Activated T-helper 17 cell treated with anti-CD3 and anti-CD28 coated beads, Interleukin-2, amount 50 U/mL, for 72 hours (primary cell): ENCODE data around the gene NTRK2. TPM values are rescaled to one million over a fixed set of nuclear protein-coding genes. Genes with fewer than 3 reads are reported as not detected.
A peak's percentile ranks its signal among the peaks of the same experiment; 100 is the strongest.

Experiments used
- ATAC-seq: fragments of 150-1000 bp; cut with Tn5 transposase; replicated peaks from 2 replicates; pipeline ENCODE4 v1.10.0; 2021; ENCODE audit warnings: mild to moderate bottlenecking, moderate library complexity
- H3K27ac Mint-ChIP-seq: one replicate; pipeline ENCODE4 v1.8.0; 2022; ENCODE audit warnings: mixed read lengths
- H3K27me3 Mint-ChIP-seq: one replicate; pipeline ENCODE4 v1.8.0; 2022; ENCODE audit warnings: mixed read lengths
- H3K36me3 Mint-ChIP-seq: one replicate; pipeline ENCODE4 v1.8.0; 2022; ENCODE audit warnings: low read depth, mild to moderate bottlenecking, mixed read lengths
- H3K4me1 Mint-ChIP-seq: one replicate; pipeline ENCODE4 v1.8.0; 2022; ENCODE audit warnings: mixed read lengths
- H3K4me3 Mint-ChIP-seq: one replicate; pipeline ENCODE4 v1.8.0; 2022; ENCODE audit warnings: mild to moderate bottlenecking, mixed read lengths
- H3K9me3 Mint-ChIP-seq: one replicate; pipeline ENCODE4 v1.8.0; 2022; ENCODE audit warnings: mixed read lengths
- total RNA-seq, 2 donors: library from RNA; stranded (reverse); gene quantifications; one replicate each; pipeline ENCODE4 v1.2.3, GENCODE V29; 2022

NTRK2 gene
- total RNA-seq, result 1 to 10 TPM; 9.6 to 9.9 TPM

DNA sequence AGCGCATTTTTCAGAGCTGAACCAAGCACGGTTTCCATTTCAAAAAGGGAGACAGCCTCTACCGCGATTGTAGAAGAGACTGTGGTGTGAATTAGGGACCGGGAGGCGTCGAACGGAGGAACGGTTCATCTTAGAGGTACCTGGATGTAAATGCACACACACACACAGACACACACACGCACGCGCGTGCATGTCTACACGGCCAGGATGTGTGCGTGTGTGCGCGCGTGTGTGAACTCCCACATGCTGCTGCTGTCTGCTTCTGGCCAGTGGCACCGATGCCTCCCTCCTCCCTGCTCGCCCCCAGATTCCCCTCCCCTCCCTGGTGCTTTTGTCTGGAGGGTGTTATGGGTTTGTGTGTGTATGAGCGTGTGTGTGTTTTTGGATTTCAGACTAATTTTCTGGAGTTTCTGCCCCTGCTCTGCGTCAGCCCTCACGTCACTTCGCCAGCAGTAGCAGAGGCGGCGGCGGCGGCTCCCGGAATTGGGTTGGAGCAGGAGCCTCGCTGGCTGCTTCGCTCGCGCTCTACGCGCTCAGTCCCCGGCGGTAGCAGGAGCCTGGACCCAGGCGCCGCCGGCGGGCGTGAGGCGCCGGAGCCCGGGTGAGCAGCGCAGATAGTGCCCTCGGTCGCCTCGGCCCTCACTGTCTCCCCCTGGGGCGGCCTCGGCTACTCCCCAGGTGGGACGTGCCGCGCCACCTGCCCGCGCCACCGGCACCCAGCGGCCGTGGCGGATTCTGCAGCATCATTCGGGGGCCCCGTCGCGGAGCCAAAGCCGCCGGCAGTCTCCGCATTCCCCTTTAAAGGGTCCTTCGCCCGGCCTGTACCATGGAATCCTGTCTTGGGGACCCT is at the start of gene NTRK2:
TSS of gene NTRK2 (plus strand) at position 442 of the 850 bp plus-strand sequence. CDS start 1,020 bp downstream, outside the sequence.
- H3K36me3 Mint-ChIP-seq, result peaks cover 25% of the 10 kb centered on the region
- no peaks in the 10 kb centered on the region for H3K4me1 Mint-ChIP-seq
- peak within 1 kb of the TSS; percentile 75 for H3K4me3 Mint-ChIP-seq
- H3K27ac Mint-ChIP-seq, result peak within 1 kb of the TSS; percentile 32
- peak; percentile 50 for ATAC-seq
- H3K9me3 Mint-ChIP-seq, result no peaks in the 10 kb centered on the region
- H3K27me3 Mint-ChIP-seq, result peaks cover 57% of the 10 kb centered on the region

DNA sequence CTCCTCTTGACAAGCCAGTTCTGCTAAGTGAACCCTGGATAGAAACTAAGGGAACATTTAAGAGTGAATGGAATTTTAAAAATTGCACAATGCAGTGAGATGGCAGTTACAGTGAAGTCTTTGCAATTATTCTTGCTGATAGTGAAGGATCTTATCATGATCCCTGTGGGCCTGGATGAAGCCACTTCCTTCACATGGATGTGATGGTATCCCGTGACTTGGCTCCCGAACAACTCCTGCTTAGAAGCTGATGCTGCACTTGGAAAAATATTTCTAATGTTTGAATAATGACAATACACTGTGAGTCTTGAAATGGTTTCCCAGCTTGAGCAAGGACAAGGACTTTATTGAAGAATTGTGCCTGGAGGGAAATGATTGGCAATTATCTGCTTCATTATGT is 49.2 kb upstream of the NTRK2 start:
- Mint-ChIP-seq H3K9me3 (no peaks in the 10 kb centered on the region), H3K4me1 (no peaks in the 10 kb centered on the region), H3K27me3 (peaks cover 29% of the 10 kb centered on the region), H3K27ac (no peak overlapping the region), H3K36me3 (no peaks in the 10 kb centered on the region), H3K4me3 (no peak overlapping the region)
- ATAC-seq, result no peak

DNA sequence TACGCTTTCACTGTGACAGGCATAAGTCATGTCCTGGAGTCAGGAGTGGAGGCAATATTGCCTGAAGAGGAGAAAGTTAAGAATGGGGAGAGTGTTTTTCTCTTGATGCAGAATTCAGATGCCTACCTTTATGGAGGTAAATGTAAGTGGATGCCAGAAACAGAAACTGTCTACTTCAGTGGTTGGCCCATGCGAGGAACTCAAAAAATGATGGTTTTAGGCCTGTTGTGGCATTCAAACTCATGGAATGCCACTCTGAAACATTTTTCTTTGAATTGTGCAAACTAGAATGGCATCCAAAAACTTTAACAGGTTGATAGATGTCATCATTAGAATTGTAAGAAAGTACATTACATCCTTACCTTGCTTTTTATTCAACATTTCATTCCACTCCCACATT is 47.7 kb upstream of the NTRK2 start:
- no peak overlapping the region for H3K27ac Mint-ChIP-seq
- no peaks in the 10 kb centered on the region for H3K36me3 Mint-ChIP-seq
- no peak for ATAC-seq
- H3K4me3 Mint-ChIP-seq, result no peak overlapping the region
- no peaks in the 10 kb centered on the region for H3K4me1 Mint-ChIP-seq
- no peaks in the 10 kb centered on the region for H3K9me3 Mint-ChIP-seq
- peaks cover 29% of the 10 kb centered on the region for H3K27me3 Mint-ChIP-seq

DNA sequence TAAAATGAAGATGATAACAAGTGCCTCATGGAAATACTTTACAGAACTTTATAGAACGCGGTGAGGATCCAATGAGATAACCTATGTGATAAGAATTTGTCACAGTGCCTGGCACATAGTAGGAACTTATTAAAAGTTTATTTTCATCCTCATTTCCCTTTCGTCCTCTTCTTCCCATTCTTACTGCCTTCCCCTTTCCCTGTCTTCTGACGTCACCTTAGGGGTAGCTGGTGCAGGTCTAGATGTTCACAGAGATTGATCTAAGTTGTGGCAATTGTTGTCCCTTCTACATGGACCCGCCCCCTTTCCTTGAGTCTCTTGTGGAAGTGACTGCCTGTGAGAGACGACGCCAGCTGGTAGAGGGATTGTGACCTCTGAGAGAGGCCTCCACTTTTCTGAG is 46.5 kb upstream of the NTRK2 start:
- no peak overlapping the region for H3K4me3 Mint-ChIP-seq
- no peaks in the 10 kb centered on the region for H3K9me3 Mint-ChIP-seq
- ATAC-seq, result no peak
- no peak overlapping the region for H3K27ac Mint-ChIP-seq
- peaks cover 23% of the 10 kb centered on the region for H3K27me3 Mint-ChIP-seq
- H3K4me1 Mint-ChIP-seq, result no peaks in the 10 kb centered on the region
- no peaks in the 10 kb centered on the region for H3K36me3 Mint-ChIP-seq

DNA sequence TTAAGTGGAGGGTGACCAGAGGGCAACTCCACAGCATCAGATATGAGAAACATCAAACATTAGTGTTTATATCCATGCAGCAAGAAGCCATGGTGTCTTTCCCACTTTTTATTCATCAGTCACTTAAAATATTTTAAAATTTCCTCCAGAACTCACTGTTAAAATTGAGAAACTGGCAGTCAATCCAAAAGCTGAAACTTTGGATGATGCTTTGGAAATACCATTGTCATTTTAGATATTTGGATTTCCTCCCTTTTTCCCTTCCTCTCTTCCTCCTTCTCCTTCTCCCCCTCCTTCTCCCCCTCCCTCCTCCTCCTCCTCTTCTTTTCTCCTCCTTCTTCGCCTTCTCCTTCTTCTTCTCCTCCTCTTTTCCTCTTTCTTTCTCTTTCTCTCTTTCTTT is 33.1 kb upstream of the NTRK2 start:
- Mint-ChIP-seq H3K27ac (no peak overlapping the region), H3K27me3 (peaks cover 9% of the 10 kb centered on the region), H3K36me3 (no peaks in the 10 kb centered on the region), H3K4me1 (no peaks in the 10 kb centered on the region), H3K9me3 (peaks cover 4% of the 10 kb centered on the region), H3K4me3 (no peak overlapping the region)
- ATAC-seq, result no peak

DNA sequence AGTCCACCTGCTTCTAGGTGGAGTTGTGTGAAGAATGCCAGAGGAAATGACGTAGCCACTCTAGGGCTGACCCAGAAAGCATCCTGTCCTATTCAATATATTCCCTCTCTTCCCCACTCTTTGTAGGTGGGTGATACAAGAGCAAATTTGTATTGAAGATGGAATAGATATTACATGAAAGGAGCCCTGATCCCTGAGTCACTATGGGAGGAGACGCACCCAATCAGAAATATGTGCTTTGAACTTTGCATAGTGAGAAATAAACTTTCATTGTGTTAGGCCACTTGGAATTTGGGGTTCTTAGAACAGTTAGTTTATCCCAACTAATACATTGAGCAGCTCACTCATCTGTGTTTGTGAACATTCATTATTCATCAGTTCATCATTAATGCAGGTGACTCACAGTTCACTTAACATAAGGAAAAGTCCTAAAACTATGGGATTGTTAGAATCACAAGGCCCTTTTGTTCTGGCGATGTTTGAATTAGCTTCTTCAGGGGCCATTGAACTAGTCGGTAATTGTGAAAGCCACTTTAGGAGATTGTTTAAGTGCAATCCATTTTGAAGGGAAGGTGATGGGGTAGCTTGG is 26.9 kb upstream of the NTRK2 start:
- Mint-ChIP-seq H3K9me3 (no peaks in the 10 kb centered on the region), H3K27ac (no peak overlapping the region), H3K4me1 (no peaks in the 10 kb centered on the region)

DNA sequence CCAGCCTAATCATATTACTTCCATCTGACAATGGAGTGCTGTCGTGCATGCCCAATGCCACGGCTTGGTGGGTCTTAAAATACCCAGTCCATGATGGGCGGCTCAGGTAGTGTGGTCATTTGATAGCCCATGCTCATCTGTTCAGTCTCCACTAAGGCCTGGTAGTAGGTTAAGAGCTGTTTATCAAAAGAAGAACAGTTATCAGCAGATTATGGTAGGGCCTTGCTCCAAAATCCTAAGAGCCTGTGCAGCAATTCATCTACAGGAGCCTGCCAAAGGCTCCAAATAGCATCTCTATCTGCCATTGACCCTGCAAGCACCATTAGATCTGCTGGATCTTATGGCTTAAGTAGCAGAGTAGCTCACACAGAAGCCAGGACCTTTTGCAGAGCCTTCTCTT is 21.8 kb upstream of the NTRK2 start:
- ATAC-seq, result no peak
- no peaks in the 10 kb centered on the region for H3K27me3 Mint-ChIP-seq
- no peaks in the 10 kb centered on the region for H3K4me1 Mint-ChIP-seq
- H3K27ac Mint-ChIP-seq, result no peak overlapping the region
- H3K4me3 Mint-ChIP-seq, result no peak overlapping the region
- no peaks in the 10 kb centered on the region for H3K9me3 Mint-ChIP-seq
- no peaks in the 10 kb centered on the region for H3K36me3 Mint-ChIP-seq

More for the DNA sequence above, 26.9 kb upstream of the NTRK2 start:
- no peaks in the 10 kb centered on the region for H3K36me3 Mint-ChIP-seq
- H3K27me3 Mint-ChIP-seq, result no peaks in the 10 kb centered on the region
- H3K4me3 Mint-ChIP-seq, result no peak overlapping the region
- no peak for ATAC-seq

DNA sequence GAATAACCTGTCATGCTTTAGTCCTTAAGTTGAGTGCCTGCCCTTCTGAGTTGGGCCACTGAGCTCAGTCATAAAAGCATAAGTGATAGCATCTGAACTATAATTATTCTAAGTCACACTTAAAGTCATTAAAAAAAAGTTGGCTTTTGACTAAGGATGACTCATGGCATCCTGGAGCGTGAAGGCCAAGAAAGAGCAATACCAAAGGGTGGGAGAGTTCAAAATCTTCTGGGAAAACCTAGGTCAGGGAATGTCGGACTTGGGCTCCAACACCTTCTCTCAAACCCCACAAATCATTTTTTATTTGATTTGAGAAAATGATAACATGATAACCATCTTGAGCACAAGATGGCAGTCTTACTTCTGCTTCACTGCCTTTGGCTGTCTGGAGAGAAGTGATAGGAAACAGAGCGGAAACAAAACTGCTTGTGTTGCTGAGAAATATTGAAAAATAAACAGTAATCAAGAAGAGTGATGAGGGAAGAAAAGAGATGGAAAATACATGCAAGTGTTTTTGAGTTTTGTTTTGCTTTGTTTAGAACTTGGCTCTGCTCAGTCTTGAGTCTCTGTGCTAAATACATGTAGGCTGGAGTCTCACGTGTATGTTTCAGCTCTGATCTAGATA is 16.9 kb upstream of the NTRK2 start:
- Mint-ChIP-seq H3K4me1 (no peaks in the 10 kb centered on the region), H3K9me3 (no peaks in the 10 kb centered on the region), H3K27ac (no peak overlapping the region), H3K27me3 (peaks cover 15% of the 10 kb centered on the region), H3K4me3 (no peak overlapping the region), H3K36me3 (no peaks in the 10 kb centered on the region)
- no peak for ATAC-seq

DNA sequence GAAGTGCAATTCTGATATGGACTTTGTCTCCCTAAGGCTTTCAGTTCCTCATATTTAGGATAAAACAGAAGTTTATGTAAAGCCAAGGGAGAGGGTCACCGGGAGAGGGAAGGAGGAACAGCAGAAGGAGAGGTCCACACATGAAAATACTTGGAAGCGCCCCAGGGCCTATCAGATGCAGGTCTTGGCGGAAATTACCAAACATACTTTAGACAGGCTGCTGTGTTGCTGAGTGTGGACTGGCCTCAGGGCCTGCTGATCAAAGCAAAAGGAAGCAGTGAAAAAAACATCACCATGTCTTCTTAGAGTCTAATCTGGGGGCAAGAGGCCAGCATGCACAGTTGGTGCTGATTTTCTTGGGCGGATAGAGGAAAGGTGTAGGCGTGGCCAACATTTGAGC is 14.1 kb upstream of the NTRK2 start:
- Mint-ChIP-seq H3K4me3 (no peak overlapping the region), H3K4me1 (no peaks in the 10 kb centered on the region), H3K27ac (no peak overlapping the region), H3K9me3 (no peaks in the 10 kb centered on the region), H3K36me3 (no peaks in the 10 kb centered on the region), H3K27me3 (peaks cover 27% of the 10 kb centered on the region)
- ATAC-seq, result no peak

DNA sequence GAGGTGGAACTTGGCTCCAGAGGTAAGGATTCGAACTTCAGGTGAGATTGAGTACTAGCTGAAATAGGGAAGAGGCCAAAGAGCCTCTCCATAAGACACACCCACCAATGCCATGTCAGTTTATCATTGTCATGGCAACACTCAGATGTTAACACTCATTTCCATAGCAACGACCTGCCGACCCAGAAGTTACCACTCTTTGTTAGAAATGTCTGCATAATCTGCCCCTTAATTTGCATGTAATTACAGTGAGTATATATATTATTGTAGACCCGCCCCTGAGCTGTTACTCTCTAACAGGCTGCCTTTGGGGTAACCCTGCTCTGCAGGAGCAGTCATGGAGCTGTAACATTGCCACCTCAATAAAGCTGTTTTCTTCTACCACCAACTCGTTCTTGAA is 10.2 kb upstream of the NTRK2 start:
- Mint-ChIP-seq H3K9me3 (no peaks in the 10 kb centered on the region), H3K4me3 (no peak overlapping the region), H3K4me1 (no peaks in the 10 kb centered on the region), H3K36me3 (no peaks in the 10 kb centered on the region), H3K27me3 (peaks cover 31% of the 10 kb centered on the region), H3K27ac (no peak overlapping the region)
- no peak for ATAC-seq

DNA sequence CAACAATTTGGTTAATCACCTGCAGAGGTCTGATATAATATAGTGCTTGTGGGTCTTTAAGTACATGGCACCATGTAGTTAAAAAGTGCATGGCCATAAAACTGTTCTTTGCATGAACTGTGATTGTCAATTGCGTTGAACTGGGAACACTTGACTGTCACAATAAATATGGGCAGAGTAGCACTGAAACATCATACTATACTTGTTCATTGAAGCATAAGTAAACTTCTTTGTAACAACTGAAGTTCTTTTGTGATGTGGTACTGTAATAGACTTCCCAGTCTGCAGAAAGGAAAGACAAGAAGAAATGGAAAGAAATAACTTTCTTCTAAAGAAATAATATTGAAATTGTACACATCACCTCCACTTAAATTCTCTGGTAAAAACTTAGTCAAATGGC is 9.8 kb upstream of the NTRK2 start:
- H3K4me1 Mint-ChIP-seq, result no peaks in the 10 kb centered on the region
- no peaks in the 10 kb centered on the region for H3K9me3 Mint-ChIP-seq
- H3K36me3 Mint-ChIP-seq, result no peaks in the 10 kb centered on the region
- H3K27me3 Mint-ChIP-seq, result peaks cover 28% of the 10 kb centered on the region
- no peak overlapping the region for H3K4me3 Mint-ChIP-seq
- H3K27ac Mint-ChIP-seq, result no peak overlapping the region
- no peak for ATAC-seq

DNA sequence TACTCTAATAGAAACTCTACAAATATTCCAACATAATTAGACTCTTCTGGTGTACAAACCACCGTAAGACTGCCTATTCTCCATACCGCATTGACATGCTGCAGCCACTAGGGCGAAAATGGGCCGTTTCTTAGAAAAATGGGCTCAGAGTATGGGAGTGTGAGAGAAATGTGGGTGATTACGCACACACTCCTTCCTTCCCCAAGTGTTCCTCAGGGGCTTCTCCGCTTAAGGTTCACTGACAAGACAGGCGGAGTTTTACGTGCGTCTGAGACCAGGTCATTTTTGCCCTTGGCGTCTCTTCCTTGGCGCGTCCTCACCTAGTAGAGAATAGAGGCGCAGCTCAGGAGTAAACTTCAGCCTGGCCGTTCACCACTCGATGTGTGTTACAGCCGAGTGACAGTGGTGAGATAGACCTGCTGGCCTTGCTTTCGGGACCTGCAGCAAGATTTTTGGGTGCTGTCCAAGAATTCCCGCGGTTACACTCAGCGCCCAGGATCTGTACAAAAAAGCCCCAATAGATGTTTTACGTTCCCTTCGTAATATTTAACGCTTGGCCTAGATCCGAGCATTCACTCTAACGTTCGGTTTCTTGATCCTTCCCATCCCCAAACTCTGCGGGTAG is 1.8 kb upstream of the NTRK2 start:
- ATAC-seq, result peak; percentile 18
- no peaks in the 10 kb centered on the region for H3K4me1 Mint-ChIP-seq
- no peak overlapping the region for H3K27ac Mint-ChIP-seq
- peak overlapping the region; percentile 75 for H3K4me3 Mint-ChIP-seq
- H3K27me3 Mint-ChIP-seq, result peaks cover 55% of the 10 kb centered on the region
- H3K36me3 Mint-ChIP-seq, result peaks cover 14% of the 10 kb centered on the region
- H3K9me3 Mint-ChIP-seq, result no peaks in the 10 kb centered on the region

DNA sequence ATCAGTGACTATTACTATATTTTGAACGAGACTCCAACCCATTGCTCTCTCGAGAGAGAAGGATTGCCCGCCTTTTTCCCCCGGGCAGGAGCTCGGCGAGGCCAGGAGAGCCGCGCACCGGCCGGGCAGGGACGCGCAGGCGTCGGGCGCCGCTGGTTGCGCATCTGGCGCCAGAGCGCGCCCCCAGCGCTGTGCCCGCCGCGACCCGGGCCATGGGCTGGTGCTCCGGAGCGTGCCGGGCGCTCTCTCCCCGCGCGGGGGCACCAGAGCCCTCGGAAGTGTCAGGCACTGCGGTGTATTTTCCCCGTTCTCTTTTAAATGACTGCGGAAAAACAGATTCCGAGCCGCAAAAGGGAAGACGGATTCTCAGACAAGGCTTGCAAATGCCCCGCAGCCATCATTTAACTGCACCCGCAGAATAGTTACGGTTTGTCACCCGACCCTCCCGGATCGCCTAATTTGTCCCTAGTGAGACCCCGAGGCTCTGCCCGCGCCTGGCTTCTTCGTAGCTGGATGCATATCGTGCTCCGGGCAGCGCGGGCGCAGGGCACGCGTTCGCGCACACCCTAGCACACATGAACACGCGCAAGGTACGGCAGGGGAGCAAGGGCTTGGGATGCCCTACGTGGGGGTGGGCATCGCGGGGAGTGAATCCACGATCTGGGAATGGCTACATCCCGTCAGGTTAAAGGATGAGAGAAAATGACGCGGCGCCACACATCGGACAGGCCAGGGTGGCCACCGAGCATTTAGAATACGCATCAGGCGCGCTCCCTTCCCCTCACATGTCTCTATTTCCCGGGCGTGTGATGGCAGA is 1.1 kb upstream of the NTRK2 start:
- ATAC-seq, result peak; percentile 76
- Mint-ChIP-seq H3K4me1 (no peaks in the 10 kb centered on the region), H3K4me3 (peak overlapping the region; percentile 75), H3K27me3 (peaks cover 56% of the 10 kb centered on the region), H3K9me3 (no peaks in the 10 kb centered on the region), H3K27ac (peak overlapping the region; percentile 32), H3K36me3 (peaks cover 19% of the 10 kb centered on the region)

DNA sequence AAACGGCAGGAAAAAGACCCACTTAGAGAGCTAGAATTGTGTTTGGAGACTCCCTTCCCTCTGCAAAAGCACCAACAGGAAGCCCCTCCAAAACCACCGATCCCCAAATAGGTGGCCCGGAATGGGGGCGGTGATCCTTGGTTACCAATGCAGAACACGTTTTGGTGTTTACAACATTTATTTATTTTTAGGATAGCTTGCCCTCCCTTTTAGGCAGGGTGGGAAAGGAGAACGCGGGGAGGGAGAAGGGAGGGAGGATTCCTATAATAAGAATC is 579 bp upstream of the NTRK2 start:
- Mint-ChIP-seq H3K27me3 (peaks cover 57% of the 10 kb centered on the region), H3K4me1 (no peaks in the 10 kb centered on the region)
- ATAC-seq, result no peak

More for the DNA sequence above, 579 bp upstream of the NTRK2 start:
- Mint-ChIP-seq H3K4me3 (peak overlapping the region; percentile 75), H3K36me3 (peaks cover 25% of the 10 kb centered on the region), H3K9me3 (no peaks in the 10 kb centered on the region), H3K27ac (peak overlapping the region; percentile 32)
